IPS-18a (cell line): Measurements from ENCODE around the gene ZNF600.
A peak's percentile ranks its signal among the peaks of the same experiment; 100 is the strongest.
"Not testable (repeated sequence)": the region's sequence is repeated elsewhere in the genome, so short reads cannot be mapped to it uniquely, and the experiment has no call there.

ENCODE experiments used
- H3K27ac ChIP-seq: one replicate; pipeline ENCODE4 v1.5.1; 2013; ENCODE audit warnings: low read length
- H3K27me3 ChIP-seq: one replicate; pipeline ENCODE4 v1.6.1; 2013; ENCODE audit warnings: mild to moderate bottlenecking, low read length; ENCODE audit not compliant: control insufficient read depth, insufficient read depth
- H3K36me3 ChIP-seq: one replicate; pipeline ENCODE4 v1.6.1; 2013; ENCODE audit warnings: low read depth, low read length; ENCODE audit not compliant: control insufficient read depth
- H3K4me1 ChIP-seq: one replicate; pipeline ENCODE4 v1.6.1; 2013; ENCODE audit warnings: low read depth, low read length; ENCODE audit not compliant: control insufficient read depth
- H3K4me3 ChIP-seq: one replicate; pipeline ENCODE4 v1.5.1; 2013; ENCODE audit warnings: low read length
- H3K9ac ChIP-seq: one replicate; pipeline ENCODE4 v1.6.1; 2013; ENCODE audit warnings: mild to moderate bottlenecking, low read length, moderate library complexity
- H3K9me3 ChIP-seq: one replicate; pipeline ENCODE4 v1.6.1; 2013; ENCODE audit warnings: low read depth, low read length; ENCODE audit not compliant: control insufficient read depth

Gene ZNF600

GRCh38 chr19:52786464-52787354 is at the start of gene ZNF600:
Gene ZNF600, minus strand, starts transcription at chr19:52786791. Its CDS starts 7,903 bp downstream, at chr19:52778888.
- Histone ChIP-seq H3K9ac (peak within 1 kb of the TSS; percentile 57), H3K4me3 (peak within 1 kb of the TSS; percentile 67), H3K27me3 (peaks cover 27% of the 10 kb centered on the region)
- not testable (repeated sequence) for H3K9me3 ChIP-seq, H3K36me3 ChIP-seq, H3K4me1 ChIP-seq, H3K27ac ChIP-seq

- H3K36me3 ChIP-seq, H3K4me1 ChIP-seq, H3K27ac ChIP-seq, H3K27me3 ChIP-seq, H3K4me3 ChIP-seq, H3K9me3 ChIP-seq, H3K9ac ChIP-seq: not testable (repeated sequence)
These were observed 47.7 kb upstream of the ZNF600 start for GRCh38 chr19:52834289-52834688.

- H3K4me3 ChIP-seq, H3K9ac ChIP-seq, H3K27ac ChIP-seq, H3K4me1 ChIP-seq, H3K36me3 ChIP-seq, H3K27me3 ChIP-seq, H3K9me3 ChIP-seq: not testable (repeated sequence)
These were observed 47.0 kb upstream of the ZNF600 start for GRCh38 chr19:52833541-52833940.

GRCh38 chr19:52829866-52830265 is 43.3 kb upstream of the ZNF600 start:
- H3K9me3 ChIP-seq, H3K4me1 ChIP-seq, H3K9ac ChIP-seq, H3K36me3 ChIP-seq, H3K27ac ChIP-seq, H3K4me3 ChIP-seq, H3K27me3 ChIP-seq: not testable (repeated sequence)

- no peaks in the 10 kb centered on the region for H3K9me3 ChIP-seq
- H3K9ac ChIP-seq = no peak overlapping the region
- no peaks in the 10 kb centered on the region for H3K4me1 ChIP-seq
- H3K27ac ChIP-seq = no peak overlapping the region
- H3K27me3 ChIP-seq = no peaks in the 10 kb centered on the region
- H3K4me3 ChIP-seq = no peak overlapping the region
- no peaks in the 10 kb centered on the region for H3K36me3 ChIP-seq
These were observed 39.2 kb upstream of the ZNF600 start for GRCh38 chr19:52825765-52826164.

- H3K36me3 ChIP-seq = no peaks in the 10 kb centered on the region
- H3K27me3 ChIP-seq = no peaks in the 10 kb centered on the region
- H3K9ac ChIP-seq = no peak overlapping the region
- H3K4me1 ChIP-seq = no peaks in the 10 kb centered on the region
- H3K9me3 ChIP-seq = no peaks in the 10 kb centered on the region
- no peak overlapping the region for H3K27ac ChIP-seq
- no peak overlapping the region for H3K4me3 ChIP-seq
These were observed 37.1 kb upstream of the ZNF600 start for GRCh38 chr19:52823676-52824075.

GRCh38 chr19:52821204-52821960 is 34.8 kb upstream of the ZNF600 start, which contains the start of gene ZNF28:
Gene ZNF28, minus strand, starts transcription at chr19:52821633. Its CDS starts 3,675 bp downstream, at chr19:52817958.
- H3K36me3 ChIP-seq, H3K27me3 ChIP-seq, H3K27ac ChIP-seq, H3K4me1 ChIP-seq, H3K9me3 ChIP-seq: not testable (repeated sequence)
- Histone ChIP-seq H3K9ac (peak within 1 kb of the TSS; percentile 39), H3K4me3 (peak within 1 kb of the TSS; percentile 74)

- not testable (repeated sequence) for H3K4me1 ChIP-seq, H3K27ac ChIP-seq, H3K36me3 ChIP-seq, H3K9ac ChIP-seq, H3K27me3 ChIP-seq, H3K9me3 ChIP-seq
- H3K4me3 ChIP-seq = peak overlapping the region; percentile 74
These were observed 34.0 kb upstream of the ZNF600 start for GRCh38 chr19:52820472-52821203.

GRCh38 chr19:52809801-52810200 is 23.2 kb upstream of the ZNF600 start:
- Histone ChIP-seq H3K27ac (no peak overlapping the region), H3K36me3 (no peaks in the 10 kb centered on the region), H3K4me3 (no peak overlapping the region), H3K4me1 (no peaks in the 10 kb centered on the region), H3K27me3 (no peaks in the 10 kb centered on the region), H3K9ac (no peak overlapping the region), H3K9me3 (no peaks in the 10 kb centered on the region)

GRCh38 chr19:52799950-52800640 is 13.5 kb upstream of the ZNF600 start:
- Histone ChIP-seq H3K36me3 (peaks cover 28% of the 10 kb centered on the region), H3K9me3 (peaks cover 58% of the 10 kb centered on the region)
- not testable (repeated sequence) for H3K4me1 ChIP-seq, H3K27me3 ChIP-seq, H3K27ac ChIP-seq, H3K4me3 ChIP-seq, H3K9ac ChIP-seq

- no peaks in the 10 kb centered on the region for H3K36me3 ChIP-seq
- no peak overlapping the region for H3K9ac ChIP-seq
- H3K4me3 ChIP-seq = no peak overlapping the region
- no peaks in the 10 kb centered on the region for H3K9me3 ChIP-seq
- H3K27me3 ChIP-seq = peaks cover 27% of the 10 kb centered on the region
- H3K27ac ChIP-seq = no peak overlapping the region
- H3K4me1 ChIP-seq = no peaks in the 10 kb centered on the region
These were observed 2.8 kb upstream of the ZNF600 start for GRCh38 chr19:52789440-52789839.
